H1 (cell line): ENCODE results near the gene ZNF219. TPM values are rescaled to one million over a fixed set of nuclear protein-coding genes. Genes with fewer than 3 reads are reported as not detected.

Source experiments
- CTCF ChIA-PET: fragments of 300-600 bp; sonication (Branson Sonifier 250); formaldehyde crosslinking; loops from one replicate; lab custom pipeline; 2021; ENCODE audit not compliant: partially characterized antibody; lab: Charles Lee
- POLR2A ChIA-PET: fragments of 300-600 bp; sonication (Branson Sonifier 250); formaldehyde crosslinking; loops from one replicate; lab custom pipeline; 2021; ENCODE audit warnings: inconsistent platforms; ENCODE audit not compliant: partially characterized antibody; lab: Charles Lee
- DNase-seq, 2 experiments: peaks; one replicate each; pipeline versions ENCODE4 v3.0.0 to v3.0.0-alpha.2; 2010 to 2022; ENCODE audit warnings: low spot score in 2 of 2, low read depth in 1 of 2, mixed read lengths in 1 of 2
- FAIRE-seq: peaks from 2 replicates; lab custom pipeline; 2011; peaks lifted over from hg19 to GRCh38; lab: Jason Lieb, UNC
- H2AFZ ChIP-seq: 2 replicates; pipeline ENCODE4 v1.8.1; 2012; ENCODE audit warnings: low read length, inconsistent platforms
- H2AK5ac ChIP-seq: 2 replicates; pipeline ENCODE4 v1.6.1; 2013; ENCODE audit warnings: low read depth, low read length
- H2BK120ac ChIP-seq: replicated peaks from 2 replicates; pipeline ENCODE3; 2013; ENCODE audit warnings: low read depth, low read length, inconsistent platforms
- H2BK12ac ChIP-seq: 2 replicates; pipeline ENCODE4 v1.6.1; 2013; ENCODE audit warnings: low read depth, low read length
- H2BK15ac ChIP-seq: 2 replicates; pipeline ENCODE4 v1.6.1; 2013; ENCODE audit warnings: low read length
- H2BK20ac ChIP-seq: 2 replicates; pipeline ENCODE4 v1.6.1; 2013; ENCODE audit warnings: low read length
- H2BK5ac ChIP-seq: 2 replicates; pipeline ENCODE4 v1.6.1; 2013; ENCODE audit warnings: low read depth, low read length
- H3K14ac ChIP-seq: 2 replicates; pipeline ENCODE4 v1.6.1; 2013; ENCODE audit warnings: inconsistent platforms; ENCODE audit not compliant: insufficient read length
- H3K18ac ChIP-seq: 2 replicates; pipeline ENCODE4 v1.6.1; 2013; ENCODE audit warnings: low read length; ENCODE audit errors: extremely low read depth
- H3K23ac ChIP-seq: 2 replicates; pipeline ENCODE4 v1.6.1; 2013; ENCODE audit warnings: inconsistent platforms; ENCODE audit not compliant: insufficient read length
- H3K23me2 ChIP-seq: 2 replicates; pipeline ENCODE4 v1.6.1; 2013; ENCODE audit warnings: low read depth, low read length
- H3K27ac ChIP-seq: 2 replicates; pipeline ENCODE4 v1.6.1; 2011; ENCODE audit warnings: low read depth, low read length, inconsistent platforms
- H3K27me3 ChIP-seq, 4 experiments: replicated peaks in 1 of 4; 1 replicate in 1 of 4; 2 replicates in 3 of 4; pipeline versions ENCODE4 v1.6.1 to v1.8.1; 2011 to 2013; ENCODE audit warnings: low read length in 3 of 4, mild to moderate bottlenecking in 3 of 4, inconsistent platforms in 2 of 4, mixed read lengths in 2 of 4, moderate library complexity in 1 of 4; ENCODE audit not compliant: control insufficient read depth in 3 of 4, insufficient read depth in 3 of 4; ENCODE audit errors: extremely low read depth in 1 of 4
- H3K36me3 ChIP-seq, 4 experiments: 2 replicates each; pipeline versions ENCODE4 v1.6.1 to v1.8.1; 2011 to 2013; ENCODE audit warnings: mild to moderate bottlenecking in 4 of 4, low read length in 3 of 4, moderate library complexity in 2 of 4, control low read depth in 1 of 4, inconsistent platforms in 1 of 4; ENCODE audit not compliant: insufficient read depth in 4 of 4, control insufficient read depth in 2 of 4
- H3K4ac ChIP-seq: replicated peaks from 2 replicates; pipeline ENCODE3; 2013; ENCODE audit warnings: low read length, low read depth, mixed read lengths, inconsistent platforms; ENCODE audit not compliant: insufficient read length
- H3K4me1 ChIP-seq, 4 experiments: replicated peaks in 1 of 4; 1 replicate in 1 of 4; 2 replicates in 3 of 4; pipeline versions ENCODE4 v1.6.1 to v1.8.1; 2011 to 2013; ENCODE audit warnings: low read length in 3 of 4, inconsistent platforms in 2 of 4, mixed read lengths in 1 of 4; ENCODE audit not compliant: insufficient read depth in 4 of 4, control insufficient read depth in 3 of 4
- H3K4me2 ChIP-seq, 2 experiments: 2 replicates each; pipeline versions ENCODE4 v1.6.1 to v1.8.1; 2011 to 2013; ENCODE audit warnings: low read depth in 2 of 2, low read length in 2 of 2, control low read depth in 1 of 2, inconsistent platforms in 1 of 2, mild to moderate bottlenecking in 1 of 2; ENCODE audit not compliant: insufficient read depth in 1 of 2
- H3K4me3 ChIP-seq, 4 experiments: fragments of 200-600, 300-600 bp in 1 of 4; sonication (generic), shearing (Covaris generic), sonication (Bioruptor Twin) in 1 of 4; 2 replicates each; pipeline versions ENCODE4 v1.5.1 to v1.8.1; 2011 to 2016; ENCODE audit warnings: low read length in 4 of 4, low read depth in 3 of 4, control low read depth in 2 of 4, inconsistent platforms in 2 of 4, mild to moderate bottlenecking in 2 of 4, mixed read lengths in 1 of 4, moderate library complexity in 1 of 4; ENCODE audit not compliant: insufficient read depth in 2 of 4; ENCODE audit errors: extremely low read depth in 1 of 4
- H3K56ac ChIP-seq: replicated peaks from 2 replicates; pipeline ENCODE3; 2013; ENCODE audit warnings: low read depth, mild to moderate bottlenecking, mixed read lengths, low read length, inconsistent platforms; ENCODE audit not compliant: insufficient read length
- H3K79me1 ChIP-seq: 2 replicates; pipeline ENCODE4 v1.6.1; 2013; ENCODE audit warnings: low read depth, low read length, control low read depth
- H3K79me2 ChIP-seq, 2 experiments: 2 replicates each; pipeline versions ENCODE4 v1.6.1 to v1.8.1; 2012 to 2013; ENCODE audit warnings: low read length in 2 of 2, mild to moderate bottlenecking in 2 of 2, inconsistent platforms in 1 of 2; ENCODE audit not compliant: insufficient read depth in 2 of 2, control insufficient read depth in 1 of 2
- H3K9ac ChIP-seq, 4 experiments: replicated peaks in 1 of 4; 1 replicate in 1 of 4; 2 replicates in 3 of 4; pipeline versions ENCODE4 v1.6.1 to v1.8.1; 2011 to 2013; ENCODE audit warnings: low read depth in 3 of 4, low read length in 3 of 4, control low read depth in 2 of 4, mild to moderate bottlenecking in 2 of 4, moderate library complexity in 2 of 4, inconsistent platforms in 1 of 4; ENCODE audit errors: extremely low read depth in 1 of 4
- H3K9me3 ChIP-seq, 2 experiments: 2 replicates each; pipeline versions ENCODE4 v1.6.1 to v1.8.1; 2012 to 2013; ENCODE audit warnings: mild to moderate bottlenecking in 2 of 2, moderate library complexity in 2 of 2, control low read depth in 1 of 2, inconsistent platforms in 1 of 2, low read depth in 1 of 2, low read length in 1 of 2, mixed read lengths in 1 of 2; ENCODE audit not compliant: insufficient read depth in 2 of 2
- H4K20me1 ChIP-seq, 2 experiments: replicated peaks in 1 of 2; 2 replicates each; pipeline versions ENCODE3 to v1.8.1; 2011 to 2013; ENCODE audit warnings: inconsistent platforms in 2 of 2, low read length in 2 of 2, mild to moderate bottlenecking in 1 of 2; ENCODE audit not compliant: insufficient read depth in 2 of 2, control insufficient read depth in 1 of 2
- H4K5ac ChIP-seq: 2 replicates; pipeline ENCODE4 v1.6.1; 2013; ENCODE audit warnings: low read length, low read depth, mixed read lengths, inconsistent platforms; ENCODE audit not compliant: insufficient read length
- H4K8ac ChIP-seq: 2 replicates; pipeline ENCODE4 v1.8.0; 2013; ENCODE audit warnings: mild to moderate bottlenecking, moderate library complexity, low read length, inconsistent platforms; ENCODE audit not compliant: insufficient read depth; ENCODE audit errors: extremely low read depth
- H4K91ac ChIP-seq: replicated peaks from 2 replicates; pipeline ENCODE3; 2013; ENCODE audit warnings: low read length, mixed read lengths, inconsistent platforms; ENCODE audit not compliant: insufficient read length
- CREB1 ChIP-seq: IDR thresholded peaks from 2 replicates; pipeline ENCODE4 v1.6.1; 2012; ENCODE audit warnings: inconsistent platforms
- GABPA ChIP-seq: IDR thresholded peaks from 2 replicates; pipeline ENCODE4 v1.6.1; 2011; ENCODE audit warnings: mild to moderate bottlenecking, low read length, moderate library complexity, borderline replicate concordance; ENCODE audit not compliant: insufficient read depth
- HDAC2 ChIP-seq, 2 experiments: fragments of 300-600 bp in 1 of 2; sonication (generic) in 1 of 2; IDR thresholded peaks; 2 replicates each; pipeline ENCODE4 v1.6.1; 2011 to 2012; ENCODE audit warnings: low read depth in 2 of 2, low read length in 2 of 2, mild to moderate bottlenecking in 2 of 2, moderate library complexity in 2 of 2, borderline replicate concordance in 1 of 2, inconsistent platforms in 1 of 2
- KDM4A ChIP-seq: IDR thresholded peaks from one replicate; pipeline ENCODE4 v1.7.1; 2012; ENCODE audit warnings: low read depth, mild to moderate bottlenecking, moderate library complexity, low read length, inconsistent platforms; ENCODE audit not compliant: severe bottlenecking
- MAFK ChIP-seq: IDR thresholded peaks from 2 replicates; pipeline ENCODE4 v1.6.1; 2012; ENCODE audit warnings: low read depth, mild to moderate bottlenecking, improper control_type of control experiment, low read length
- RNF2 ChIP-seq: fragments of 200-900, 300-1000 bp; sonication (generic); IDR thresholded peaks from 2 replicates; pipeline ENCODE4 v1.7.1; 2016; ENCODE audit warnings: borderline replicate concordance, low read depth, mild to moderate bottlenecking, antibody characterized with exemption, low read length; ENCODE audit not compliant: poor library complexity, severe bottlenecking; ENCODE audit errors: missing control alignments
- SP1 ChIP-seq: IDR thresholded peaks from 2 replicates; pipeline ENCODE4 v1.6.1; 2011; ENCODE audit warnings: low read depth, low read length
- TBP ChIP-seq: IDR thresholded peaks from 2 replicates; pipeline ENCODE4 v1.6.1; 2011; ENCODE audit warnings: low read depth, low read length, improper control_type of control experiment
- TCF12 ChIP-seq: IDR thresholded peaks from 2 replicates; pipeline ENCODE4 v1.6.1; 2011; ENCODE audit warnings: low read depth, mild to moderate bottlenecking, low read length
- ZNF274 ChIP-seq: IDR thresholded peaks from 2 replicates; pipeline ENCODE4 v1.7.0; 2012; ENCODE audit warnings: low read length, borderline replicate concordance; ENCODE audit errors: extremely low read depth
- WGBS, 2 experiments: shearing (Covaris generic) in 1 of 2; methylation state at CpG; one replicate each; pipeline versions ENCODE4 v1.1.6 to v1.1.7; 2013 to 2015; ENCODE audit warnings: low lambda C conversion rate in 2 of 2, mixed read lengths in 2 of 2, inconsistent platforms in 1 of 2, low coverage in 1 of 2, missing lambda C conversion rate in 1 of 2; ENCODE audit not compliant: insufficient replicate concordance in 2 of 2, insufficient coverage in 1 of 2, insufficient read length in 1 of 2; ENCODE audit errors: extremely low coverage in 1 of 2, missing lambda C conversion rate in 1 of 2; 5-methylcytosine and 5-hydroxymethylcytosine counted together
- polyA plus RNA-seq, 7 experiments: library from polyadenylated mRNA; depleted of rRNA in 3 of 7; stranded (reverse) in 5 of 7; unstranded in 2 of 7; fragments of >200 nt in 5 of 7; fragments of 200-250 nt in 2 of 7; gene quantifications; 1 replicate in 5 of 7; 2 replicates in 1 of 7; 4 replicates in 1 of 7; pipeline versions ENCODE4 v1.2.1 to v1.2.3, GENCODE V29; 2011 to 2013; ENCODE audit warnings: missing spikeins in 2 of 7, mixed read lengths in 2 of 7
- total RNA-seq: library from RNA; stranded (reverse); fragmentation: NEBNext Ultra II Directional; extraction: Animal tissue kit (Norgen Biotek cat#: 25700); gene quantifications from 2 replicates; pipeline ENCODE4 v1.2.1, GENCODE V29; 2021
- TF ChIP-seq, protein P1 (sequence below): IDR thresholded peaks from 2 replicates; pipeline ENCODE4 v1.6.1; 2012; ENCODE audit warnings: low read length, inconsistent platforms

The ZNF219 gene
- total and polyA plus RNA-seq, 2 of the 8 experiments (the other 6 are each of a cell fraction or from before 2014, with no cell fraction given): 113 to 160 TPM

DNA sequence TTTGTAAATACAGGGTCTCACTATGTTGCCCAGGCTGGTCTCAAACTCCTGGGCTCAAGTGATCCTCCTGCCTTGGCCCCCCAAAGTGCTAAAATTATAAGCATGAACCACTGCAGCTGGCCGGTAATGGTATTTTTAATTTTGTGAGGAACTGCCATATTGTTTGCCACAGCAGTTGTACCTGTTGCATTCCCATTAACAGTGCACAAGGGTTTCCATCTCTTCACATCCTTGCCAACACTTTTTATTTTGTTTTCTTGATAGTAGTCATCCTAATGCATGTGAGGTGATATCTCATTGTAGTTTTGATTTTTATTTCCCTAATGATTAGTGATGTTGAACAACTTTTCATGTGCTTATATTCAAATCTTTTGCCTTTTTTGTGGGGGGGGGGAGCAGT lies 43.9 kb upstream of the ZNF219 start:
- H4K20me1 ChIP-seq: no peaks in the 10 kb centered on the region
- H3K18ac ChIP-seq: no peak overlapping the region
- H2AK5ac ChIP-seq: no peak overlapping the region
- H3K23ac ChIP-seq: no peak overlapping the region
- H2AFZ ChIP-seq: no peak overlapping the region
- no peak overlapping the region for H3K4me2 ChIP-seq
- H3K9me3 ChIP-seq: 0 out of 4 replicates have a peak, but pooled peaks cover 2 to 4% of the 10 kb centered on the region in 2 experiments
- H3K23me2 ChIP-seq: no peaks in the 10 kb centered on the region
- DNase-seq: no peak
- H3K14ac ChIP-seq: no peak overlapping the region
- no peak overlapping the region for H2BK5ac ChIP-seq
- POLR2A ChIA-PET: no interaction called here
- H2BK20ac ChIP-seq: no peak overlapping the region
- H3K27me3 ChIP-seq: peaks cover 0 to 1% (median 0%) of the 10 kb centered on the region in 4 experiments; a peak in 1 of 7 replicates
- no peaks in the 10 kb centered on the region for H3K4me1 ChIP-seq
- no peak overlapping the region for H4K91ac ChIP-seq
- no peak overlapping the region for H3K27ac ChIP-seq
- H3K36me3 ChIP-seq: no peaks in the 10 kb centered on the region
- no peak overlapping the region for H3K56ac ChIP-seq
- H2BK15ac ChIP-seq: no peak overlapping the region
- no peak overlapping the region for H4K8ac ChIP-seq
- no peaks in the 10 kb centered on the region for H3K79me2 ChIP-seq
- no peak overlapping the region for H3K9ac ChIP-seq
- H2BK120ac ChIP-seq: no peak overlapping the region
- 100% methylated on average over 1 of the region's 1 CpG; no CpG with 5 or more reads in 1 of the 2 experiments for WGBS, 2 experiments
- no peak overlapping the region for H3K4me3 ChIP-seq
- CTCF ChIA-PET: interaction anchor here (0.7 to 1.4 kb wide), 5 partner anchors 9 to 285 kb away, joined by 3 read pairs; no protein-coding TSS in a partner anchor
- H3K79me1 ChIP-seq: no peaks in the 10 kb centered on the region
- no peak overlapping the region for H4K5ac ChIP-seq
- H2BK12ac ChIP-seq: no peak overlapping the region
- no peak overlapping the region for H3K4ac ChIP-seq
- FAIRE-seq: no peak
- TF ChIP-seq HDAC2 (IDR thresholded peaks at IDR 0.05; ENCODE audit: borderline replicate concordance in 1 of 2, low read depth in 2 of 2, low read length in 2 of 2): no peak
- no peak for TF ChIP-seq RNF2
- TF ChIP-seq CREB1: no peak
- no peak for TF ChIP-seq TCF12
- TF ChIP-seq, protein P1, sequence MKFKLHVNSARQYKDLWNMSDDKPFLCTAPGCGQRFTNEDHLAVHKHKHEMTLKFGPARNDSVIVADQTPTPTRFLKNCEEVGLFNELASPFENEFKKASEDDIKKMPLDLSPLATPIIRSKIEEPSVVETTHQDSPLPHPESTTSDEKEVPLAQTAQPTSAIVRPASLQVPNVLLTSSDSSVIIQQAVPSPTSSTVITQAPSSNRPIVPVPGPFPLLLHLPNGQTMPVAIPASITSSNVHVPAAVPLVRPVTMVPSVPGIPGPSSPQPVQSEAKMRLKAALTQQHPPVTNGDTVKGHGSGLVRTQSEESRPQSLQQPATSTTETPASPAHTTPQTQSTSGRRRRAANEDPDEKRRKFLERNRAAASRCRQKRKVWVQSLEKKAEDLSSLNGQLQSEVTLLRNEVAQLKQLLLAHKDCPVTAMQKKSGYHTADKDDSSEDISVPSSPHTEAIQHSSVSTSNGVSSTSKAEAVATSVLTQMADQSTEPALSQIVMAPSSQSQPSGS: no peak
- no peak for TF ChIP-seq SP1
- TF ChIP-seq KDM4A: no peak
- TF ChIP-seq ZNF274: no peak
- no peak for TF ChIP-seq MAFK
- no peak for TF ChIP-seq GABPA
- no peak for TF ChIP-seq TBP
